PC-9 (cell line): ENCODE results near the gene ALOX12. TPM values are rescaled to one million over a fixed set of nuclear protein-coding genes. Genes with fewer than 3 reads are reported as not detected.

Source experiments
- BruUV-seq: library from RNA; stranded (reverse); fragments of 400-500 nt; replicated peaks from 2 replicates; lab custom pipeline; 2021; lab: Mats Ljungman, UMichigan
- CTCF ChIA-PET: fragments of 300-600 bp; sonication (Branson Sonifier 250); formaldehyde crosslinking; loops from one replicate; lab custom pipeline; 2022; ENCODE audit warnings: antibody characterized with exemption; lab: Charles Lee
- POLR2A ChIA-PET: fragments of 300-600 bp; sonication (Branson Sonifier 250); formaldehyde crosslinking; loops from one replicate; lab custom pipeline; 2022; ENCODE audit warnings: antibody characterized with exemption; ENCODE audit not compliant: unreplicated experiment; lab: Charles Lee
- DNase-seq, 2 experiments: peaks; one replicate each; pipeline versions ENCODE4 v3.0.0 to v3.0.0-alpha.2; 2015 to 2022; ENCODE audit warnings: mixed read lengths in 1 of 2
- H2AFZ ChIP-seq: fragments of 200-600 bp; sonication (generic); 2 replicates; pipeline ENCODE4 v1.8.1; 2017; ENCODE audit warnings: antibody characterized with exemption
- H3F3A ChIP-seq: fragments of 200-600 bp; sonication (generic); 2 replicates; pipeline ENCODE4 v1.8.1; 2017; ENCODE audit warnings: antibody characterized with exemption, mild to moderate bottlenecking, low read depth; ENCODE audit not compliant: insufficient read depth
- H3K27ac ChIP-seq: fragments of 200-600 bp; sonication (generic); 2 replicates; pipeline ENCODE4 v1.6.1; 2016; ENCODE audit warnings: mixed run types
- H3K27me3 ChIP-seq: fragments of 200-600 bp; sonication (generic); 2 replicates; pipeline ENCODE4 v1.6.1; 2016; ENCODE audit warnings: low read depth, mixed run types; ENCODE audit not compliant: insufficient read depth
- H3K36me3 ChIP-seq: fragments of 200-600 bp; sonication (generic); 2 replicates; pipeline ENCODE4 v1.6.1; 2016; ENCODE audit warnings: low read depth, mixed run types
- H3K4me1 ChIP-seq: fragments of 200-600 bp; sonication (generic); replicated peaks from 2 replicates; pipeline ENCODE4 v1.6.1; 2016; ENCODE audit warnings: mixed run types; ENCODE audit not compliant: insufficient read depth
- H3K4me2 ChIP-seq: fragments of 200-600 bp; sonication (generic); 2 replicates; pipeline ENCODE4 v1.6.1; 2017; ENCODE audit warnings: mixed run types
- H3K4me3 ChIP-seq: fragments of 200-600 bp; sonication (generic); 2 replicates; pipeline ENCODE4 v1.6.1; 2016; ENCODE audit warnings: mixed run types
- H3K79me2 ChIP-seq: fragments of 200-600 bp; sonication (generic); 2 replicates; pipeline ENCODE4 v1.6.1; 2017; ENCODE audit warnings: low read depth, mixed run types
- H3K9me2 ChIP-seq: fragments of 200-600 bp; sonication (generic); 2 replicates; pipeline ENCODE4 v1.8.1; 2017; ENCODE audit warnings: mild to moderate bottlenecking; ENCODE audit not compliant: insufficient read depth
- H3K9me3 ChIP-seq: fragments of 200-600 bp; sonication (generic); 2 replicates; pipeline ENCODE4 v1.8.1; 2016; ENCODE audit warnings: low read depth; ENCODE audit not compliant: insufficient read depth
- H4K20me1 ChIP-seq: fragments of 200-600 bp; sonication (generic); 2 replicates; pipeline ENCODE4 v1.8.1; 2017; ENCODE audit not compliant: insufficient read depth
- CTCF ChIP-seq: fragments of 200-600 bp; sonication (generic); conservative IDR thresholded peaks from 2 replicates; pipeline ENCODE4 v1.6.1; 2017; ENCODE audit warnings: mixed run types, antibody characterized with exemption, mild to moderate bottlenecking, moderate library complexity
- EZH2 ChIP-seq: fragments of 200-600 bp; sonication (generic); IDR thresholded peaks from 2 replicates; pipeline ENCODE4 v1.8.0; 2017; ENCODE audit warnings: antibody characterized with exemption, low read depth
- intact Hi-C: fragments of 100-400 bp; cut with micrococcal nuclease; formaldehyde crosslinking; loops from one replicate; pipeline ENCODE4 v1.10.0; 2022; ENCODE audit not compliant: unreplicated experiment
- total RNA-seq: library from RNA; stranded (reverse); gene quantifications from 2 replicates; pipeline ENCODE4 v1.2.3, GENCODE V29; 2021

ALOX12 gene
- total RNA-seq, 1 experiment from 2014 or later: not detected

DNA sequence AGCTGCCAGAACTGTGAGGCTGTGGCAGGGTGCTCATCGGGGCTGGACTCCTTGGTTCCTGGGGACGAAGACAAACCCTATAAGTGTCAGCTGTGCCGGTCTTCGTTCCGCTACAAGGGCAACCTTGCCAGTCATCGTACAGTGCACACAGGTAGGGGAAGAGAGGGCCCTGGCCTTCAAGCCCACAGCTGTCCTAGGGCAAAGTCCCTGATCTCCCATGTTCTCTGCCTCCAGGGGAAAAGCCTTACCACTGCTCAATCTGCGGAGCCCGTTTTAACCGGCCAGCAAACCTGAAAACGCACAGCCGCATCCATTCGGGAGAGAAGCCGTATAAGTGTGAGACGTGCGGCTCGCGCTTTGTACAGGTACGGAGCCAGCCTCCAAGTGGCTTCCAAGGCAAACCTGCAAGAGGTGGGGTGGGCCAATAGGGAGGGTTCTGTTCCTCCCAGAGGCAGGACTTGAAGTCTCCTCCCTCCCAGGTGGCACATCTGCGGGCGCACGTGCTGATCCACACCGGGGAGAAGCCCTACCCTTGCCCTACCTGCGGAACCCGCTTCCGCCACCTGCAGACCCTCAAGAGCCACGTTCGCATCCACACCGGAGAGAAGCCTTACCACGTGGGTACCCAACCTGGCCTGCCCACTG, 30.7 kb downstream of the ALOX12 start:
- TF ChIP-seq EZH2: no peak
- TF ChIP-seq CTCF: no peak
- DNase-seq: no peak
- Histone ChIP-seq H3K9me3 (no peaks in the 10 kb centered on the region), H4K20me1 (no peaks in the 10 kb centered on the region), H3K4me1 (0 out of 2 replicates have a peak, but pooled peaks cover 2% of the 10 kb centered on the region), H3K27me3 (no peaks in the 10 kb centered on the region), H3K27ac (no peak overlapping the region), H3F3A (peaks cover 11% of the 10 kb centered on the region; the same call in 1 of the 2 replicates), H3K4me3 (no peak overlapping the region), H3K79me2 (no peaks in the 10 kb centered on the region), H3K36me3 (no peaks in the 10 kb centered on the region), H3K9me2 (no peaks in the 10 kb centered on the region), H2AFZ (no peak overlapping the region), H3K4me2 (no peak overlapping the region)
- no TSS peak for BruUV-seq
- ChIA-PET POLR2A (no interaction called here), CTCF (no interaction called here)
- intact Hi-C loops: no loop called here

DNA sequence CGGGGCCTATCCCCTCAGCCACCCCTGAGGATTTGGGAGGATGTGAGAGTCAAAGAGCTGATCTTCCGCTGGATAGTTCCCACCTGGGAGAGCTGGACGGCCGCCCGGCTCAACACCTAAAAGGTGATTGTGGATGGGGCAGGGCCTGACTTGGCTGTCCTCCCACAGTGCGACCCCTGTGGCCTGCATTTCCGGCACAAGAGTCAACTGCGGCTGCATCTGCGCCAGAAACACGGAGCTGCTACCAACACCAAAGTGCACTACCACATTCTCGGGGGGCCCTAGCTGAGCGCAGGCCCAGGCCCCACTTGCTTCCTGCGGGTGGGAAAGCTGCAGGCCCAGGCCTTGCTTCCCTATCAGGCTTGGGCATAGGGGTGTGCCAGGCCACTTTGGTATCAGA, 31.5 kb downstream of the ALOX12 start:
- Histone ChIP-seq H3K4me3 (no peak overlapping the region), H2AFZ (no peak overlapping the region), H3K27ac (no peak overlapping the region), H3K9me2 (no peaks in the 10 kb centered on the region), H3K9me3 (no peaks in the 10 kb centered on the region), H3K4me1 (no peaks in the 10 kb centered on the region), H3K36me3 (no peaks in the 10 kb centered on the region), H3K4me2 (no peak overlapping the region), H3F3A (peaks cover 11% of the 10 kb centered on the region; the same call in 1 of the 2 replicates), H3K27me3 (no peaks in the 10 kb centered on the region), H3K79me2 (no peaks in the 10 kb centered on the region), H4K20me1 (no peaks in the 10 kb centered on the region)
- ChIA-PET POLR2A (interaction anchor here (0.5 kb wide), 1 partner anchor 188 kb away, joined by 4 read pairs; no protein-coding TSS in a partner anchor), CTCF (no interaction called here)
- intact Hi-C loops: no loop called here
- TF ChIP-seq CTCF (no peak), EZH2 (no peak)
- DNase-seq: no peak
- no TSS peak for BruUV-seq

GRCh38 chr17:7029096-7029495, 33.2 kb downstream of the ALOX12 start:
- intact Hi-C loops: no loop called here
- Histone ChIP-seq H3F3A (peaks cover 9% of the 10 kb centered on the region; the same call in 1 of the 2 replicates), H3K4me3 (no peak overlapping the region), H3K9me3 (no peaks in the 10 kb centered on the region), H3K4me2 (no peak overlapping the region), H3K9me2 (no peaks in the 10 kb centered on the region), H3K27ac (no peak overlapping the region), H3K4me1 (no peaks in the 10 kb centered on the region), H3K27me3 (no peaks in the 10 kb centered on the region), H3K36me3 (no peaks in the 10 kb centered on the region), H4K20me1 (no peaks in the 10 kb centered on the region), H2AFZ (no peak overlapping the region), H3K79me2 (no peaks in the 10 kb centered on the region)
- CTCF ChIA-PET: no interaction called here
- no peak for DNase-seq
- TF ChIP-seq EZH2 (no peak), CTCF (no peak)
- BruUV-seq: no TSS peak
- POLR2A ChIA-PET: no interaction called here
